Smooth muscle cell of the brain vasculature (primary cell): ENCODE results near the gene CEP57L1.

ENCODE experiments used
- DNase-seq: peaks from one replicate; pipeline ENCODE4 v3.0.0-alpha.2; 2012; ENCODE audit warnings: low read depth, low spot score

The CEP57L1 gene

DNA sequence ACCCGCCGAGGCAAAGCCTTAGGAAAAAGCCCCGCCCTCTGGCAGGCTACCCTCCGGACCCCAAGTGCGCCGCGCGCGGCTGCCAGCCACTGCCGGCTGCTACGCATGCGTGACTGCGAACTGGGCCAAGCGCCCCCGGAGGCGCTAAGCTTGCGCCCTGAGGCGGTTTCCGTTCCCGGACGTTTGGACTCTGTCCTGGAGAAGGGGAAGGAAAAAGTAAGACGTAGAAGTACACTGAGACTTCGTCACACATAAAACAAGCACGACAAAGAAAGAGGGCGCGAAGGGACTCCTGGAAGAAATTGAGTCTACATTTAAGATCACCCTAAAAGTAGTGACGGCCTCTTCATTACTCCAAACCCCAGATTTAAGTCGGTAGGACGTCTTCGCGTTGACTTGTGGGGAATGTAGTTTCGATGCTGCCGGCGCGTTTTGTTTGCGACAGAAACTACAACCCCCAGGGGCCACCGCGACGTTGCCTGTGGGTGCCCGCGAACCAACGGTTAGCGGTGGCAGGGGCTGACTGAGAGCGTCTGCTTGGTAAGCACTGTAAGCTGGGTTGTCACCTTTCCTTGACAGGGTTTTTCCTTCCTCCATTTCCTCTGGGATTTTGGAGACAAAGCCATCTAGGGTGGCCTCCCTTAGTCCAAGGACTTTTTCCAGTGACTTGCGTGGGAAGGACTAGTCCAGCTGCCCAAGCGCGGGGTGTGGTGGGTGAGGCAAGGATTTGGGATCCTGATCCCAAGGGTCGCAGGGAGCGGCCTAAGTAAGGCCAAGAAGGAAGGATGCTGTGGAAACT, at the start of gene CEP57L1:
TSS of gene CEP57L1 (plus strand) at position 472 of the 799 bp plus-strand sequence. CDS start 49,715 bp downstream, outside the sequence.
- DNase-seq: peak; percentile 98

DNA sequence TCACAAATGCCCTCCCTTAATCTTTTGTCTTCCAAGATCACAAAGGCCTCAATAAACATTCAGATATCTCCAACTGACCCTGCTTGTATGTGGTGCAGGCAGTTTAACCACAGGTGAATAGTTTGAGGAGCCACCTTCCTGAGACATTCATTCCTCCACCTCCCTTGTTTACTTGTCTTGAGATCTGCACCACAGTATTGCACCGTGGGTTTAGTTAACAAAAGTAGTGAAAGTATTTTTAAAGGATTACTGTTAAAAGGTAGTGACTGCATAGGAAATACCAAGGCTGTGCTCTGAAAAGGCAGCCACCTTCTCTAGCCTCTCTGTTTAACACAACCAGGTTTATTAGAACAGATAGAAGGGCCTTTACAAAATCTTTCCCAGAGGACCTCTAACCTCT, 47.1 kb upstream of the CEP57L1 start:
- DNase-seq: no peak

DNA sequence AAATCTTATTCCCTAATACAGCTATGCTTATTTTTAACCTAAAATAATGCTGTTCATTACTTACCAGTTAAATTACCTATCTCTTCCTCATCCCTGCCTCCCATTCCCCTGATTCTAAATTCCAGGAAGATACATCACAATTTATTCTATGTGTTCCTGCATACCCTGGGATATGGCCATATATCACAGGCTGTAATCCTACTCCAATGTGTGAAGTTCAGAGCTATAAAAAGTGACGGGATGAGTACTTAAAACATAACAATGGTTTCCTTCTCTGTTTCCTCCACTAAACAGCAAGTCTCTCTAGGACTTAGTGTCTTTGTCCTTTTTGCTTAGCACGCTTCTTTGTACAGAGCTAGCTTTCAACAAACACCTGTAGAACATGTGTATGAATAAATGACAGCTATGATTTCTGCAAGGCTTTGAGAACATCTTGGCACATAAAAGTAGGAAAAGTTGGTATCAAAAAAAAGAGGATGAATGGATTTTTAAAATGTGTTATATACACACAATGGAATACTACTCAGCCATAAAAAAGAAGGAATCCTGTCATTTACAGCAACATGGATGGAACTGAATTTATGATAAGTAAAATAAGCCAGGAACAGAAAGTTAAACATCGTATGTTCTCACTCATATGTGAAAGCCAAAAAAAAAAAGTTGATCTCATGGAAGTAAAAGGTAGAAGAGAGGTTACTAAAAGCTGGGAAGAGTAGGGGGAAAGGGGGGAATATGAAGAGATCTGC, 46.5 kb upstream of the CEP57L1 start:
- DNase-seq: no peak

DNA sequence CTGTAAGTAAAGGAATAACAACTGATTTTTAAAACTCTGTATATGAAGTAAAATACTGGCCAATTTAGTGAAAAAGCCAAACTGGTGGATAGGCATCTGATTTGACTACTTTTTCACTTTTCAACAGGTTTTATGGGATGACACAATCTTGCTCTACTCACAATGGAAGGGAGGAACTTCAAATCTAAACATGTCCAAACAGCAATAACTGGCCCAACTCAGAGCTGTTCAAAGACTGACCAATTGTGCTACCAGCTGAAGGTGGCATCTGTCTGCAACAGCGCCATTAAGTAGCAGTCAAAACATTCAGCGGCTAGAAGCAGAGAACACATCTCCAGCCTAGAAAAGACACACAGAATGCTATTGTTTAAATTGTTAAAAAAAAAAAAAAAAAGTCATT, 45.3 kb upstream of the CEP57L1 start:
- DNase-seq: no peak

DNA sequence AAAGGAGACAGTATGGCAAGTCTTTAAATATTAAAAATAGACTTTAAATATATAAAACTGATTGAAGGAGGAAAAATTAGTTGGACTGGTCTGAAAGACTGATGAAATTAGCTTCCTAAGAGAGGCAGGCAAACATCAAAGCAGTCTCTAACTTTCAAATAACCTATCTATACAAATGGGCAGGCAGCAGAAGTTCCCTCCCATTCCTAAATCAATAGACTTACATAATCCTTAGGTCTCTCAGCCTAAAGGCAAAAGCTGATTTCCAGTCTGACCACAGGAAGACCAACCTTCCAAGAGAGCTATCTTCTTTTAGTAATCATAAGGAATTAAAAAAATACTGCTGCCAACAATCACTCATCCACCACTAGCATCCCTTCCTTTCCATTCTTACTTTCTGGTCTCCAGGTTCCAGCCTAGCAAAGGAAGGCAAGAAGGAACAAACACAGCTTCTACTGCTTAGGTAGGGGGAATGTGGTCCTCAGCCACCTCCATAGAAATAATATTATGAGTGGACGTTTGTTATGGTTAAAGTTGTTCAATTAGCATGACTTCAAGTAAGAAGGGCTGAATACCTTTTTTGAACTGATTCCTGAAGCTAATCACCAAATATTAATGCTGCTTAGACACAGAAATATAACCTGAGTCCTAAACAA, 44.7 kb upstream of the CEP57L1 start:
- no peak for DNase-seq

DNA sequence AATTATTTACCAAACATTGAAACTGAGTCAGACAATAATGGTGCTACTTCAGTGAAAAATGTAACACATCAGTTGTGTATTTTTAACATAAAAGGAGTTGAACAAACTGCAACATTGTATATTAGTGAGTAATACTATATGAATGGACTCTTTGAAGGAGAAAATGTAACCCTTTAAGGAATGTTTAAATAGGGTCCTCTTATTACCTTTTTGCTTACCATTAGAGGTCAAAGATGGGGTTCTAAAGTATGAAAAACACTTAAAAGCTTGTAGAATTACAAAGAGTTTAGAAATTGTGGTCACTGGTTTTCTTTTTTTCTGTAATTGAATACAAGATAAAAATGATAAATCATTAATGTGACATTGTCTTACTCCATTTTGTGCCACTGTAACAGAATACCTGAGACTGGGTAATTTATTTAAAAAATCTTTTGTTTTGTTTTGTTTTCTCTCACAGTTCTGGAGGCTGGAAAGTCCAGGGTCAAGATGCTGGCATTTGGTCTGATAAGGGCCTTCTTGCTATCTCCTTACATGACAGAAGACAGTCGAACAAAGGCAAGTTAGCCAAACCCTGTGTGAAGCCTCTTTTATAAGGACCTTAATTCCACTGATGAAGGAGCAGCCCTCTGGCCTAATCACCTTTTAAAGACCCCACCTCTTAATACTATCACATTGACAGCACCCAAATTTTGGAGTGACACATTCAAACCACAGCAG, 43.8 kb upstream of the CEP57L1 start:
- no peak for DNase-seq

DNA sequence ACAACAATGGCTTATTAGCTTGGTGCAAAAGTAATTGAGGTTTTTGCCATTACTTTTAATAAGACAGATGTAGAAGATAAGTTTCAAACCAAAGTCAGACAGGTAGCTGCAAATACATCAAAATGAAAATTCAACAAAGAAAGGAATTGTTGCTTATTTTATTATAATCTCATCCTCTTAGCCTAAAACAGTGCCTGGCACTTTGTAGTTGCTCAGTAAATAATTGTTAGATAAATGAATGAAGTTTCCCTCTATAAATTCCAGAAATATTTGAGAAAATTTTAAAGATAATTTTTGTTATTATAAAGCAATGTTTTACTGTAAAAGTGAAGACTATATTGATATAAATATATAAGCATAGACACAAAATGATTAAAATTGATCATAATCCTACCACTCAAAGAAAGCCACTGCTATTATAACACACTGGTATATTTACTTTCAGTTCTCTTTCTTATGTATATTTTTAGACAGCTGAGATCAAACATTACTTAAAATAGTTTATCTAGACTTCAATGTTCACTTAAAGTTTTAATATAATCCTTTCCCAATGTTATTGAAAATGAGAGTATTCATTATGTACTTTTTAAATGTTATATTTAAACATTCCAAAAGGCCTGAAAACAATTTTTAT, 43.2 kb upstream of the CEP57L1 start:
- no peak for DNase-seq

DNA sequence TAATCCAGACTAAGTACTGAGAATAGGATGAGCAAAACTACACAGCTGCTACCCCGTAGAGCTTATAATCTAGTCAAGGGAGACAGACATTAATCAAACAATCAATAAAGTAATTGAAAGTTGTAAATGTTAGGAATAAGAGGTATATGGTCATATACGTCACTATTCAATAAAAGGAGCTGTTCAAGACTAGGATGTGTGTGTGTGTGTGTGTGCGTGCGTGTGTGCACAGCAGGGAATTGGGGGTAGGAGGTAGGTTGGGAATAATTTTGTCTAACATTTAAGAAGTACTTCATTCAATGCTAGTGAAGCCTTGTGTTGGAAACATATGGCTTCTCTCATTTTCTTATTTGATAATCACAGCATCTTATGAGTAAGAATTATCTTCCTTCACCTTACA, 42.5 kb upstream of the CEP57L1 start:
- DNase-seq: no peak

DNA sequence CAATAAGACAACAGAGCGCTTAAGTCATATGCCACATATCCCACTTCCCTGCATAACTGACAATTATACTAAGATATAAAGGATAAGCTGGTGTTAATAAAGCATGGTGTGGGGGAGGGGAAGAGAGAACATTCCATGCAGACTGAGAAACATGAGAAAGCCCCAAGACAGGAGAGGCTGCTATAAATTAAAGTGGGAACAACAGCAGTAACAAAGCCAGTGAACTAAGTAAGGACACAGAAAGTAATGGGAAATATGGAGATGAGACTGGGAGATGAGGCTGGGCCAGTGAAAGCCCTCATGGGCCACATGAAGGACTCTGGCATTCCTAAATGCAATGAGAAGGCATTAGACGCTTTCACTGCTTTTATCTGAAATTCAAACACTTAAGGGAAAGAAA, 42.0 kb upstream of the CEP57L1 start:
- DNase-seq: no peak

DNA sequence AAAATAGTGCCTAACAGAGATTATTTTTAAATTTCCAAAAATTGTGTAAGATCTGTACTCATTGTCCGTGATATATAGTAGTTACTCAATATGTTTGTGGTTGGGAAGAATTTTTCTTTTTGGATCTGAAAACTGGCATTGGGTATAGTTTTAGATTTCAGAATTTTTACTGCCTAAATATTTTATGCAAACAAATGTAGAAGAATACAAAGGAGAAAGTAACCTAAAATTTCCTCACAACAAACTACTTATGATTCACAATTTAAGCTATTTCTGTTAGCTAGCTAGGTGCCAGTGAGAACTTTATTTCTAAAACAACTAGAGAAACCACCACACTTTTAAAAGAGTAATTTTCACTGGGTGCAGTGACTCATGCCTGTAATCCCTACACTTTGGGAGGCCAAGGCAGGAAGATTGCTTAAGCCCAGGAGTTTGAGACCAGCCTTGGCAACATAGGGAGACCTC, 39.5 kb upstream of the CEP57L1 start:
- DNase-seq: no peak

DNA sequence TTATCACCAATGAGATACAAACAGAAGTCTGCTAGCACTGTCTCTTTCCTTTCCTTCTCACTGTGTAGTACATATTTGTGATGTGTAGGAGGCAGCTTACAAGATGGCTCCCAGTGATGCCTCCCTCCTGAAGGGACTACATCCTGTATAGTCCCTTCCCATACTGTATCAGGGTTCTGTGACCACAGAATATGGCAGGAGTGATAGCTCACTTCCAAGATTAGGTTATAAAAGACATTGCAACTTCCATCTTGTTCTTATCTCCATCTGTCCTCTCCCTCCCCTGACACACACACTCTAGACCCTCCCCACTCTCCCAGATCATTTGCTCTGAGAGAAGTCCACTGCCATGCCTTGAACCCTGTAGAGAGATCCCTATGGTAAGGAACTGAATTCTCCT, 38.6 kb upstream of the CEP57L1 start:
- no peak for DNase-seq

DNA sequence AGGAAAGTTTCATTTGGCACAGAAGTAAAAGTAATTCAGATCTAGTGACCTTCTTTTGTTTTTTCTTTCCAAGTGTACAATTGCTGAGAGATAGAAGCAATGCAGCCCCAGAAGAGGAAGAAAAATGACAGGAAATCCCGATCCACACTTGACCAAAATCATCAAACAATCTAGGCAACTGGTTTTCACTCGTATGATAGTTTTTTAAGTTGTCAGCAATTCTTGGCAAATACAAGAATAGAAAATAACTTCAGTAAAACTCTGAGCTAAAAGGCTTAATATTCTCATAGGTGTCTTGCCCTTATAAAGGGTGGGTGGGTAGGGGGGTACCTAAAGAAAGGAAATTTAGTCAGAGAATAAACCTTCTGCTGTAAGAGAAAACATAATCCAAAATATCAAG, 36.7 kb upstream of the CEP57L1 start:
- no peak for DNase-seq

DNA sequence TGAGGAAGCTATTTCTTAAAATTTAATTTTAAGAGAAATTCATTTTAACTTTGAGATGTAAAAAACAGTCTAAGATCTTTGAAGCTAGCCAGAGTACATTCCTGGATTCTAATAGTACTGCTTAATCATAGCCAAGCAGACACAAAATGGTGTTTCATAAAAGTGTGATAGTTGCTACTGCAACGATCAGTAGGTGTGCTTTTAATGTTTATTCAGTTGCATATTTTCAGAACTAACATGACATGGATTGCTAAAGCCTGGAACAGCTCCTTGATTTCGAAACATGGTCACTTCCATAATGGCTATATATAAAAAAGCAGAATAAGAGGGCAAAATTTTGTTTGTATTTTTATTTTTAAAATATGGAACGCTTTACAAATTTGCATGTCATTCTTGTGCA, 36.2 kb upstream of the CEP57L1 start:
- no peak for DNase-seq

DNA sequence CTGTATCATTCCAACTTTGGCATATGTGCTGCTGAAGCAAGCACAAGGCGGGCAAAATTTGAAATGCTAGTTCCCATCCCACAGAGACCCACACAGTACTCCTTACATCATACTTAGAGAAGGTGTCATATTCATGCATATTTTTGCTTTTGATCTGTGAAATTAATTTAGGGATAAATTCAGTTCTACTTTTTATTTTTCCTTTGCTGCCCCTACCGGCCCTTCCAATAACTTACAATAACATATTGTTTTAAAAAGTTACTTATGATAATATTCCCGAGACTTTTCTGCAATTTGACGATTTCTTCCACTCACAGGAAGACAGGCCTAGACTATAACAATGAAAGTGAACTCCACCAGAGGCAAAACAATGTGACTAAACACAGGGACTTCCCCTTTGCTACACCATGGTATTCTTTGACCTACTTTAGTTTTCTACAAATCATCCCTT, 35.7 kb upstream of the CEP57L1 start:
- peak; percentile 21 for DNase-seq

DNA sequence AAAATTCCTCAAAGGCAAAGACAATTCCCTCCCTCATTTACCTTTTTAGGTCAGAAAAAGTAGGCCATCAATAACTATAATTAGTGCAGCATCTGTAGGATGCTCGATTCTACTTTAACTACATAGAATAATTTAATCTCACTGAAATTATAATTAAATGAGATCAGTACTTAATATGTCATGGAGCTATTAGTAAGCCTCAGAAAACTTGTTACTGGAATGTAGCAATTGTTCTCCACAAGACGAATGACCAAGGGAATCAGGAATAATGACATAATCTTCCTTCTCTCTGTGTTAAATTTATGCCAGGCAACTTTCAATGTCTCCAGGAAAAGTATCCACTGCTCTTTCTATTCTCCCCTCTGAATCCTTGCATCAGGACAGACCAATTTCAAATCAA, 34.7 kb upstream of the CEP57L1 start:
- no peak for DNase-seq

DNA sequence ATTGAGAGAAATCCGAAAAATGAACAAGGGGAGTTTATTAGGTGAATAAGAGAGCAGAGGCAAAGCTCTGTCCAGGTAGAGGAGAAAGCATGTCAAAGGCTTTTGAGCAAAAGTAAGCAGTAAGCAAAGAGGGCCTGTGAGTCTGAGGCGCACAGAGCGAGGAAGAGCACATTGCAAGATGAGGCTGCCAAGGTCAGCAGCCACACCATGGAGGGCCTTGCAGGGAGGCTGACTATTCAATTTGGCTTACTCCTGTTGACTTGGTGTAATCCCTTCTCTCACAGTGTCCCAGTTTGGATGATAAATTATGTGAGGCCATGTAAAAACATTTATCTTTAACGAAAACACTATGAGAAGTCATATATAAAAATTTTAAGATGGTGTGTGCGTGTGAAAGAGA, 33.1 kb upstream of the CEP57L1 start:
- DNase-seq: no peak

DNA sequence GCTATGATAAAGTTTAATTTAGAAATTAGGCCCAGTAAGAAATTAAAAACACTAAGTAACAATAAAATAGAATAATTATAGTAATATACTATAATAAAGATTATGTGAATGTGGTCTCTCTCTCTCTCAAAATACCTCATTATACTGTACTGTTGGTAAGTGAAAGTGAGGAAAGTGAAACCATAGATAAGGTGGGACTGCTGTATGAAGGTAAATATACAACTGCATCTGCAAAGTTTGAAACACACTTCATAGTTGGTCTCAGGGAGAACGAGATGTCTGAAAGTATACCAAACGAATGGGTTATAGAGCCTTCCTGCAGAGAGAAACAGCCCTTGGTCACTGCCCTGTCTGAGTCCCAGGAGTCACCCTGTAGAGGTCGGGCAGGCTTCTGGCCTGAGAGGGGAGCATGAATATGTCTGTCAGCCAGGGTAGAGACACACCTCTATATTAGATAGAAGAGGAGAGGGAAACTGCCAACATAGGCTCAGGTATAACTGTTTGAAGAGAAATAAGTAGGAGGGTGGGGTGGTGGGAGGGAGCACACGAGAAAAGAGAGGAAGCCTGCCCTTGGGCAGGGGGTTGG, 32.4 kb upstream of the CEP57L1 start:
- no peak for DNase-seq

DNA sequence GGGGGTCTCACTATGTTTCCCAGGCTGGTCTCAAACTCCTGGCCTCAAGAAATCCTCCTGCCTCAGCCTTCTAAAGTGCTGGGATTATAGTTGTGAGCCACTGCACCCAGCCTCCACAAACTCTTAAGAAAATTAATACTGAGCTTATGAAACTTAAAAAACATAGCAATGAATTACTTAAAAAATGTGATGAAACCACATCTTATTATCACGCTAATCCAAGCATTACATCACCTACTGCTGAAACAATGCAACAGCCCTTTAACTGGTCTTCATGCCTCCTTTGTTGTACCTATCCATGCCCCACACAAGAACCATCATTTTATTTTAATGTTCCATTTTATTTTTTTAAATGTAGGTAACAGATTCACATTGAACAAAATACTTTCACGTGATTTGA, 25.6 kb upstream of the CEP57L1 start:
- DNase-seq: no peak

DNA sequence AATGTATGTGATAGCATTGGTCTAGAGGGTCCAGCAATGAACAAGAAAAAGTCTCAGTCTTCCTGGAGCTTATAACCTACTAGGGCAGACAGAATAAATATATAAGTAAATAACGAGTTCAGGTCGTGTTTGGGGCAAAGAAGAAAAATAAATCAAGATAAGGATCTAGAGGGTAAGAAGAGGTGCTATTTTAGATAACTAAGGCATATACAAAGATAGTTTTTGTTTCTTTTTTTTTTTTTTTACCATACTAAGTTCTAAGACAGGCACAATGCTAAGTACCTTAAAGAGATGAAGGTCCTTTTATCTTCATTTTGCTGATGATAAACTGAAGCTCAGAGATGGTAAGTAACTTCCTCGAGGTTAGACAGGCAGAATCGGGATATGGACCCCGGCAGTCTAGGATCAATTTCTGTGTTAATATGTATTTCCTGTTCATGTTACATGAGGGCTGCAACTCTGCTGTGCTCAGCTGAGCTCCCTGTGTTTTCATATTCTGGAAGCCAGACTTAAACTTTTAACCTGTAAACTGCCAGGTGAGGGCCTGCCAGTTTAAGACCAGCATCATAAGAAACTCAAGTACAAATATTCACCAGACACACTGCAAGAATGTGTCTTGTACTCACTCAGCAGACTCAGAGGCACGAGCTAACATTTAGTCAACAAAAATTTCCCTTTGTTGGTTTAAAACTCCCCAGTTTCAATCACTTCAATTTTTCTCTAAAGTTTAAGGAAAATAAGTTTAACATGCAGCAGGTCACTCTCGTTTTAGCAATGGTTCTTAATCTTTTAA, 24.0 kb upstream of the CEP57L1 start:
- no peak for DNase-seq
